Measurements from ENCODE around the gene IL10. TPM values are rescaled to one million over a fixed set of nuclear protein-coding genes. Genes with fewer than 3 reads are reported as not detected.
"Not testable (repeated sequence)": the region's sequence is repeated elsewhere in the genome, so short reads cannot be mapped to it uniquely, and the experiment has no call there.

IL10 gene
- polyA plus RNA-seq, 1 donor from 2014 or later: 0.56 TPM

DNA sequence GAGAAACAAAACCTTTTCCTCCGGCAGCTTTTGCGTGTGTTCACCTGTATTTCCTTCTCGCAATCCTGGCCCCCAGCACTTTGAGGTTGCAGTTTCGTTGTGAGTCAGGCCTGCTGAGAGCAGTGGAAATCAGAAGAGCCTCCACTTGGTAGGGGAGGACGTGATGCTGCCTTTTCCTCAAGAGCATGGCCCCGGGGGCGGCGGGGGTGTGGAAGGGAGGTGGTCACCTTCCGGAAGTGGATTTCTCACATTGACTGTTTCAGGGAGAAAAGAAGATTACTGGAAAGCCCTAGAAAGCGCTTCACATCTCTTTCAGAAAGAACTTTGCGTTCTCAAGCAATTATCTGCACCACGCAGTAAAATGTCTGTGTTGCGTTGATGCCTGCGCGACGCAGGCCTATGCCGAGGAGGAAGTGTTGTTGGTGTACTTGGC lies 12.2 kb upstream of the IL10 start:
- H3K27ac Mint-ChIP-seq: peak overlapping the region; percentile 80 to 94 (median 82)
- H3K4me3 Mint-ChIP-seq: peak overlapping the region; percentile 68 to 90 (median 78)
- H3K9me3 Mint-ChIP-seq: no peaks in the 10 kb centered on the region
- H3K4me1 Mint-ChIP-seq: peaks cover 28 to 47% (median 33%) of the 10 kb centered on the region in 3 donors
- H3K36me3 Mint-ChIP-seq: peaks cover 1% of the 10 kb centered on the region
- peaks cover 2% of the 10 kb centered on the region for H3K27me3 Mint-ChIP-seq

DNA sequence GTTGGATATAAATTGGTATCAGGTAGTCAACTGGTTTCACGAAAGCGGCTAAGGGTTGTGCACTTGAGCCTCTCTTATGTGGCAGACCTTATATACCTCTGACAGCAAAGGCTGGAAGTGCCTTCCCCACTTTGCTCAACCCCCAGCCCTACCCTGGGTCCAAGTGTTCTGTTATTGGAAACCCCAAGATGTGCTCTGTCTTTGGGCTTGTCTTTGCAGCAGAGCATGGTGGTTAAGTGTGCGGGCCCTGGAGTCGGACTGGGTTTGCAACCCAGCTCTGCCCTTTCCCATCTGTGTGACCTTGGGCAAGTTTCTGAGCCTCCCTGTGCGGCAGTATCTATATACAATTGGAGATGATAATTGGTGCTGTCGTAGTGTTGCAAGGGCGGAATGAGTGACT lies 11.2 kb upstream of the IL10 start:
- H3K9me3 Mint-ChIP-seq: no peaks in the 10 kb centered on the region
- peaks cover 28 to 47% (median 33%) of the 10 kb centered on the region in 3 donors for H3K4me1 Mint-ChIP-seq
- H3K27me3 Mint-ChIP-seq: peaks cover 2% of the 10 kb centered on the region
- peak overlapping the region in 1 of 3 donors; percentile 18 for H3K27ac Mint-ChIP-seq
- peak overlapping the region in 1 of 4 donors; percentile 61 for H3K4me3 Mint-ChIP-seq
- H3K36me3 Mint-ChIP-seq: peaks cover 1% of the 10 kb centered on the region

GRCh38 chr1:206782448-206782847 lies 10.2 kb upstream of the IL10 start:
- H3K36me3 Mint-ChIP-seq: peaks cover 1% of the 10 kb centered on the region
- peak overlapping the region; percentile 73 to 90 (median 88) for H3K27ac Mint-ChIP-seq
- H3K4me3 Mint-ChIP-seq: peak overlapping the region in 3 of 4 donors; percentile 72 to 83 (median 81)
- H3K9me3 Mint-ChIP-seq: no peaks in the 10 kb centered on the region
- peaks cover 28 to 47% (median 33%) of the 10 kb centered on the region in 3 donors for H3K4me1 Mint-ChIP-seq
- peaks cover 2% of the 10 kb centered on the region for H3K27me3 Mint-ChIP-seq

GRCh38 chr1:206779638-206780037 lies 7.3 kb upstream of the IL10 start:
- H3K9me3 Mint-ChIP-seq: no peaks in the 10 kb centered on the region
- H3K27ac Mint-ChIP-seq: no peak overlapping the region
- H3K4me1 Mint-ChIP-seq: peaks cover 18 to 32% (median 25%) of the 10 kb centered on the region in 3 donors
- no peak overlapping the region for H3K4me3 Mint-ChIP-seq
- peaks cover 1% of the 10 kb centered on the region for H3K36me3 Mint-ChIP-seq
- peaks cover 2% of the 10 kb centered on the region for H3K27me3 Mint-ChIP-seq

DNA sequence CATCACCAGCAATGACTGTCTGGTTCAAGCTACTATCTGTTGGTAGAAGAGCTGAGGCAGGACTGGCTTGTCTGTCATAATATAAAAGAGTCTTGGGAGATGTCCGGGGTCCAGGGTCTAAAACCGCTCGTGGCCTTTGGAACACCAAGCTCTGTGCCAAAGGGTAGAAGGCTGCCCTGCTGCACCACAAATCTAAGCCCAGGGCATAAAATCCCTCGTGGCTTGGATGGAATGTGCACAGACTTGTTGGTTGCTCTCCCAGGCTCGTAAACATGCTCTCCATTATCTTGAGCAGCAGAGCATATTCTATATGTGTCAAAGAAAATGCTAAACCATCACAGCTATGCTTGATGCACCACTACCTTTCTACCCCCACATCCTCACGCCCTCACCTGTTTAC lies 6.6 kb upstream of the IL10 start:
- H3K4me3 Mint-ChIP-seq, H3K36me3 Mint-ChIP-seq, H3K27me3 Mint-ChIP-seq, H3K9me3 Mint-ChIP-seq, H3K27ac Mint-ChIP-seq: not testable (repeated sequence)
- H3K4me1 Mint-ChIP-seq: peaks cover 13 to 32% (median 21%) of the 10 kb centered on the region in 3 donors

- H3K4me3 Mint-ChIP-seq: no peak overlapping the region
- H3K36me3 Mint-ChIP-seq: no peaks in the 10 kb centered on the region
- no peaks in the 10 kb centered on the region for H3K9me3 Mint-ChIP-seq
- peaks cover 17 to 30% (median 20%) of the 10 kb centered on the region in 3 donors for H3K4me1 Mint-ChIP-seq
- H3K27me3 Mint-ChIP-seq: no peaks in the 10 kb centered on the region
- H3K27ac Mint-ChIP-seq: no peak overlapping the region
Measured at GRCh38 chr1:206778031-206778430, 5.7 kb upstream of the IL10 start.

DNA sequence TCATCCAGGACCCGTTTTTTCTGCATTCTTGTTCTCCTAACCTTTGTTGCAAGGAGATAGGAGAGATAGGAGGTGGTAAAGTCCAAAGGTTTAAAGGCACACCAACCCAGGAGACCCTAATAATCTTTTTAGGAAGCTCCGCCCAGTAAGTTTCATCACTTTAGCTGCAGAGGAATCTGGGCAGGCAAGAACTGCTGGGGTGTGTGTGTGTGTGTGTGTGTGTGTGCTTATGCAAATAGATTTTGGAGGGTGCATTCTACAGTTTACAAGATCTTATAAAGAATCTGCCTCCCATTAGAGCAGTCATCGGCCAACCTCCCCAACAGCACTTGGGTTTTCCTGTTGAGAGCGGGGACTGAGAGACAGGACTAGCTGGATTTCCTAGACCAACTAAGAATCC lies 3.9 kb upstream of the IL10 start:
- Mint-ChIP-seq H3K4me1 (peaks cover 18 to 32% (median 21%) of the 10 kb centered on the region in 3 donors), H3K9me3 (no peaks in the 10 kb centered on the region), H3K27me3 (peaks cover 4% of the 10 kb centered on the region), H3K36me3 (no peaks in the 10 kb centered on the region), H3K27ac (no peak overlapping the region), H3K4me3 (peak overlapping the region in 1 of 4 donors; percentile 25)

- Mint-ChIP-seq H3K27me3 (peaks cover 5% of the 10 kb centered on the region), H3K9me3 (no peaks in the 10 kb centered on the region), H3K4me3 (peak overlapping the region in 2 of 4 donors; percentile 28 to 37), H3K36me3 (no peaks in the 10 kb centered on the region), H3K4me1 (peaks cover 33 to 53% (median 39%) of the 10 kb centered on the region in 3 donors), H3K27ac (peak overlapping the region in 2 of 3 donors; percentile 32 to 71)
Measured at GRCh38 chr1:206774093-206774492, 1.8 kb upstream of the IL10 start.

GRCh38 chr1:206771338-206771692 lies 979 bp downstream of the IL10 start:
- peaks cover 42 to 63% (median 45%) of the 10 kb centered on the region in 3 donors for H3K4me1 Mint-ChIP-seq
- peak overlapping the region; percentile 42 to 85 (median 72) for H3K4me3 Mint-ChIP-seq
- no peaks in the 10 kb centered on the region for H3K9me3 Mint-ChIP-seq
- peaks cover 10% of the 10 kb centered on the region for H3K27me3 Mint-ChIP-seq
- H3K36me3 Mint-ChIP-seq: no peaks in the 10 kb centered on the region
- peak overlapping the region in 2 of 3 donors; percentile 27 to 84 for H3K27ac Mint-ChIP-seq

DNA sequence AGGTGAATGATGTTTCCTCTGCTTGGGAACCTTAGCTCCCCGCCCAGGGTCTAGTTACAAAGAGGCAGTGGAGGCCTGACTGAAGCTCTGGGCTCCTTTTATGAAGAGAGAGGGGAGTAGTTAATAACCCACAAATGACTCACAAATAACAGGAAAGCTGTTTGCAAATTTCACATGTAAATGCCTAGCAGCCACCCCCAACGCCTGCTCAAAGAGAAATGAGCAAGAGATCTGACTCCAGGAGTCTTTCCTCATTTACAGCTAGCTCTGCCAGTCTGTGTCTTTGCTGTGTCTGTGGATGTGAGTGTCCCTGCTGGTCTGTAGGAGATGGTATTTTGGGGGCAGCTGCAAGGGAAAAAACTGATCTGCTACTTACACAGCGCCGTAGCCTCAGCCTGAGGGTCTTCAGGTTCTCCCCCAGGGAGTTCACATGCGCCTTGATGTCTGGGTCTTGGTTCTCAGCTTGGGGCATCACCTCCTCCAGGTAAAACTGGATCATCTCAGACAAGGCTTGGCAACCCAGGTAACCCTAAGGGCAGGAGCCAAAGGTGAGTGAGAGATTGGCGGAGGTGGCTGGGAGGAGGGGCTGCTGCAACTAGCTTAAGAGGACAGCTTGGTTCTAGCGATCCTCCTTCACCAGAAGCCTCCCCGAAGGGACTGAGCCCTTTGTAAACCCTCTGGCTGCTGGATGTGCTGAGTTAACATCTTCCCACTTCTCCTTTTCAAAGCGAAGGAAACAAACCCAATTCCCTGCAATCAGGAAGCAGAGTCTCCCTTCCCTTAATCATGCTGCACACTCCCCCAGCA lies 1.6 kb downstream of the IL10 start, which contains the start of gene IL19:
IL19 (plus strand) TSS at position 243 of the 807 bp plus-strand sequence. CDS start 65,890 bp downstream, outside the sequence.
- Mint-ChIP-seq H3K27me3 (peaks cover 12% of the 10 kb centered on the region), H3K36me3 (no peaks in the 10 kb centered on the region), H3K9me3 (no peaks in the 10 kb centered on the region), H3K4me3 (peak within 1 kb of the TSS; percentile 42 to 85 (median 78)), H3K27ac (peak within 1 kb of the TSS; percentile 27 to 84 (median 50)), H3K4me1 (peaks cover 46 to 69% (median 47%) of the 10 kb centered on the region in 3 donors)

- peaks cover 45 to 66% (median 47%) of the 10 kb centered on the region in 3 donors for H3K4me1 Mint-ChIP-seq
- no peaks in the 10 kb centered on the region for H3K36me3 Mint-ChIP-seq
- H3K27ac Mint-ChIP-seq: peak overlapping the region in 1 of 3 donors; percentile 11
- H3K4me3 Mint-ChIP-seq: peak overlapping the region in 3 of 4 donors; percentile 27 to 83 (median 78)
- peaks cover 12% of the 10 kb centered on the region for H3K27me3 Mint-ChIP-seq
- H3K9me3 Mint-ChIP-seq: no peaks in the 10 kb centered on the region
Measured at GRCh38 chr1:206769304-206769731, 3.0 kb downstream of the IL10 start.

- peaks cover 12% of the 10 kb centered on the region for H3K27me3 Mint-ChIP-seq
Measured at GRCh38 chr1:206768472-206769303, 3.6 kb downstream of the IL10 start.

GRCh38 chr1:206766251-206766856 lies 5.9 kb downstream of the IL10 start:
- Mint-ChIP-seq H3K4me3 (peak overlapping the region in 1 of 4 donors; percentile 13), H3K4me1 (peaks cover 27 to 41% (median 29%) of the 10 kb centered on the region in 3 donors), H3K36me3 (no peaks in the 10 kb centered on the region), H3K27ac (peak overlapping the region; percentile 0 to 86 (median 46)), H3K9me3 (no peaks in the 10 kb centered on the region), H3K27me3 (peaks cover 8% of the 10 kb centered on the region)

More at GRCh38 chr1:206768472-206769303, 3.6 kb downstream of the IL10 start:
- peak overlapping the region in 2 of 4 donors; percentile 15 to 78 for H3K4me3 Mint-ChIP-seq
- H3K27ac Mint-ChIP-seq: peak overlapping the region in 2 of 3 donors; percentile 11 to 52
- H3K36me3 Mint-ChIP-seq: no peaks in the 10 kb centered on the region
- peaks cover 40 to 61% (median 42%) of the 10 kb centered on the region in 3 donors for H3K4me1 Mint-ChIP-seq
- H3K9me3 Mint-ChIP-seq: no peaks in the 10 kb centered on the region

DNA sequence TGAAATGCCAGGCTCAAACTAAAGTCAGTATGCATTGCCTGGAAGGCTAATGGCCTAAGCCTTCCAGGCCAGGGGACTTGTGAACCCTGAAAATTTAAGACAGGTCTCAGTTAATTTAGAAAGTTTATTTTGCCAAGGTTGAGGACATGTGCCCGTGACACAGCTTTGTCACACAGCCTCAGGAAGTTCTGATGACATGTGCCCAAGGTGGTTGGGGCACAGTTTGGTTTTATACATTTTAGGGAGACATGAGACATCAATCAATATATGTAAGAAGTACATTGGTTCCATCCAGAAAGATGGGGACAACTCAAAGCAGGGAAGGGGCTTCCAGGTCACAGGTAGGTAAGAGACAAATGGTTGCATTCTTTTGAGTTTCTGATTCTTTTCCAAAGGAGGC lies 6.5 kb downstream of the IL10 start:
- H3K27me3 Mint-ChIP-seq, H3K9me3 Mint-ChIP-seq, H3K36me3 Mint-ChIP-seq: not testable (repeated sequence)
- Mint-ChIP-seq H3K27ac (peak overlapping the region in 1 of 3 donors; percentile 86), H3K4me3 (peak overlapping the region in 1 of 4 donors; percentile 41), H3K4me1 (peaks cover 21 to 36% (median 23%) of the 10 kb centered on the region in 3 donors)
